HG02588 (cell line): ENCODE measurements around the gene RBL1.
"Not testable (repeated sequence)": the region's sequence is repeated elsewhere in the genome, so short reads cannot be mapped to it uniquely, and the experiment has no call there.

ENCODE experiments used
- ATAC-seq: cut with Tn5 transposase; IDR thresholded peaks from one replicate; pipeline ENCODE4 v1.9.1; 2021; ENCODE audit warnings: mild to moderate bottlenecking, moderate library complexity; ENCODE audit not compliant: unreplicated experiment

Gene RBL1

DNA sequence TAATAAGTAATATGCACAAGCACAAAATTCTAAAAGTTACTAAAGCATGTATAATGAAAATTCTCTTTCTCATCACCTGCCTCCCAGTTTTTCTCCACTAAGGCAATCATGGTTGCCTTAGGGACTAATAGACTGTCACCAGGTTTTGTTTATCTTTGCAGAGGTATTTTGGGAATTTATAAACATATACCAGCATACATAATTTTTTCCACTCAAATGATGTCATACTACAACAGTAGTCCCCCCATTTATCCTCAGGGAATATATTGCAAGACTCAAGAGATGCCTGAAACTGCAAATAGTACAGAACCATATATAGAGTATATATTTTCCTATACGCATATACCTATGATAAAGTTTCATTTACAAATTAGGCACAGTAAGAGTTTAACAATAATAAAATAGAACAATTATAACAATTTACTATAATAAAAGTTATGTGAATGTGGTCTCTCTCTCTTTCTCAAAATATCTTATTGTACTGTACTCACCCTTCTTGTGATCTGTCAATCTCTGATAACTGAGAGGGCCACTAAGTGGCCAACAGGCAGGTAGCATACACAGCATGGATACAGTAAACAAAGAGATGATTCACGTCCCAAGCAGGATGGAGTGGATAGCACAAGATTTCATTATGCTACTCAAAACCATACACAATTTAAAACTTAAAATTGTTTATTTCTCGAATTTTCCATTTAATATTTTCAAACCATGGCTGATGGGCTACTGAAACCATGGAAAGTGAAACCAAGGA, 19.7 kb downstream of the RBL1 start:
- no peak for ATAC-seq

DNA sequence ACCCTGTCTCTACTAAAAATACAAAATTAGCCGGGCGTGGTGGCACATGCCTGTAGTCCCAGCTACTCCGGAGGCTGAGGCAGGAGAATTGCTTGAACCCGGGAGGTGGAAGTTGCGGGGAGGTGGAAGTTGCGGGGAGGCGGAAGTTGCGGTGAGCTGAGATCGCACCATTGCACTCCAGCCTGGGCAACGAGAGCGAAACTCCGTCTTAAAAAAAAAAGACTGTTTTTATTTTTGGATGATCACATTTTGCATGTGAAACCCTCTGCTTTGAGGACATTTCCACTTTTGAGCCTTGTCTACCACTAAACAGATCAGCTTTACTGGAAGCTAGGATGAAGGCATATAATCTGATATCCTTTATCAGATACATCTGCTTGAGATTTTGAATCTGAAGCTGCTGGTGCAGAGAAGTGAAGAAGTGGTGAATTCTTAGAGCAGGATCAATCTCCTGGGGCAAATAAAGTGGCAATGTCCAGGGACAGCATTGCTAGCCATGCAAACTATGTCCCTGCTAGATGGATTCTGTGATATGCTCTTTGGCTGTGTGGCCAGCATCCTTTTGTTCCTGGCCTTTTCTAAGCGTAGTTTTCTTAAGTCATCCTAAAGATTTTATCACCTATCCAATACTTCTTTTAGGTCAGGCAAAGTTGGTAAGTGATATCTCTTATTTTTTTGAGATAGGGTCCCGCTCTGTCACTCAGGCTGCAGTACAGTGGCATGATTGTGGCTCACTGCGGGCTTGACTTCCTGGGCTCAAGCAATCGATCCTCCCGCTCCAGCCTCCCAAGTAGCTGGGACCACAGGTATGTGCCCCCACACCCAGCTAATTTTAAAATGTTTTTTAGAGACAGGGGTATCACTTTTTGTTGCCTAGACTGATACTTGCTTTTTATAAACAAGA, 23.3 kb downstream of the RBL1 start:
- ATAC-seq: no peak

DNA sequence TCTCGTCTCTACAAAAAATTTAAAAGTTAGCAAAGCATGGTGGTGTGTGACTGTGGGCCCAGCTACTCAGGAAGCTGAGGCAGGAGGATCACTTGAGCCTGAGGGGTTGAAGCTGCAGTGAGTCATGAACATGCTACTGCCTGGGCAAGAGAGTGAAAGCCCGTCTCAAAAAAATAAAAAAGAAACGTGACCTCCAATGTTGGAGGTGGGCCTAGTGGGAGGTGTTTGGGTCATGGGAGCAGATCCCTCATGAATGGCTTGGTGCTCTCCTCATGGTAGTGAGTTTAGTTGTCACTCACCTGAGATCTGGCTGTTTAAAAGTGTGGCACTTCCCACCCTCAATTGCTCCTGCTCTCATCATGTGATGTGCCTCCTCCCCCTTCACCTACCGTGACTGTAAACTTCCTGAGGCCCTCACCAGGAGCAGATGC, 24.3 kb downstream of the RBL1 start:
- ATAC-seq: no peak

DNA sequence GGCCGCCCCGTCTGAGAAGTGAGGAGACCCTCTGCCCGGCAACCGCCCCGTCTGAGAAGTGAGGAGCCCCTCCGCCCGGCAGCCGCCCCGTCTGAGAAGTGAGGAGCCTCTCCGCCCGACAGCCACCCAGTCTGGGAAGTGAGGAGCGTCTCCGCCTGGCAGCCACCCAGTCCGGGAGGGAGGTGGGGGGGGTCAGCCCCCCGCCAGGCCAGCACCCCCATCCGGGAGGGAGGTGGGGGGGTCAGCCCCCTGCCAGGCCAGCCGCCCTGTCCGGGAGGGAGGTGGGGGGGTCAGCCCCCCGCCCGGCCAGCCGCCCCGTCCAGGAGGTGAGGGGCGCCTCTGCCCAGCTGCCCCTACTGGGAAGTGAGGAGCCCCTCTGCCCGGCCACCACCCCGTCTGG, 26.2 kb downstream of the RBL1 start:
- ATAC-seq: not testable (repeated sequence)

DNA sequence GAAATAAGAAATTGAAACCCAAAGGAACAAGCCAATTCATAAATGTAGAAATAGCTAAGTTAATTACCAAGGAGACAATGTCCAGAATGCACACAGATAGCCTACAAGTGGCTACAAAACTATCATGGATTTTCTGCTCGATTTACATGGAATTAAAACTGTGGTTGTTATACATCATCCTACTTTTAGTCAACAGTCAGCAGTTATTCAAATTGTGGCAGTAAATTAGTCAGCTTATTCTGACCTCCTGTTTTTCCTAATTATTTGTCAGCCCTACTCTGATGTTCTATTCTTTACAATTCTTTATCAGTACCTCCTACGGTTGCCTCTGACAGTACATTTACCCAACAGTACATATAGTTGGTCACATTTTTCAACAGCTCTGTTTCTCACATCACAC, 29.6 kb downstream of the RBL1 start:
- no peak for ATAC-seq

DNA sequence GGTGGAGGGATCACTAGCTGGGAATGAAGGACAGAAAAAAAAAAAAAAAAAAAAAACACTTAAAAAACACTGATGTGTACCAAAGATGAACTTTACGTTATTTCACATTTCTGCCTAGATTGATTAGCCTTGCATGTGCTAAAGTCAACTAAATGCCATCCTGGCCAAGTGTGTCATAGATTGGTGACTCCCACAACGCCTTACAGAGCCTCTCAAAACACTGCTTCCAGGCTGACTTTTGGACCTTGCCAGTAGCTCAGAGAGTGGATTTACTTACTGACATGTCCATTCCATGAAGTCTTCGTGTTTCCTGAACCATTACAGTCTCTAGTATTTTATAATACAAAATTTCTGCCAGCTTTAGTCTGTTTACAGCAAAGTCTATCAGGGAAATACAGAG, 40.5 kb downstream of the RBL1 start:
- no peak for ATAC-seq

DNA sequence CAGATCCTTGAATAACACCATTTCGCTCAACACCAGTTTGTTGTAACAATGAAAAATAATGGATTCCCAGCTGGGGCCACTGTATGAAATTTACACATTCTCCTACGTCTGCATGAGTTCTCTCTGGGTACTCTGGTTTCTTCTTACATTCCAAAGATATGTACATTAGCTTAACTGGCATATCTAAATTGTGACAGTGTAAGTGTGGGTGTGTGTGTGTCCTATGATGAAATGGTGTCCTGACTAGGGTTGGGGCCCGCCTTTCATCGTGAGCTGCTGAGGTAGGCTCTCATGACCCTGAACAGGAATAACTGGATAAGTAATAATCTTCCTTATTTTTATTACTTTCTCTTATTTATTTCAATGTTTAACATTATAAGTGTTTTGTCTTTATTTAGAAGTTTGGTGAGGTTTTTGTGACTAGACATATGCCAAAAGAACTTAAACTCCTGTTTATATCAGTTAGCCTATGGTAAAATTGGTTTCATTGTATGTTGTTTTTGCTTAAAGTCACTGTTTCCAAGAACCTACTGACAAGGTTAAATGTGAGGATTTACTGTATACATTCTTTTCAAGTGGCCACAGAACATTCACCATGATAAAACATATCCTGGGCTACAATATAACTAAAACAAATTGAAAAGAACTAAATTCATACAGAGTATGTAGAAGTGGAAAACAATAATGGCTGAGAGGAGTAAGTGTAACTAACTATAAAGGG, 42.4 kb downstream of the RBL1 start:
- ATAC-seq: no peak

DNA sequence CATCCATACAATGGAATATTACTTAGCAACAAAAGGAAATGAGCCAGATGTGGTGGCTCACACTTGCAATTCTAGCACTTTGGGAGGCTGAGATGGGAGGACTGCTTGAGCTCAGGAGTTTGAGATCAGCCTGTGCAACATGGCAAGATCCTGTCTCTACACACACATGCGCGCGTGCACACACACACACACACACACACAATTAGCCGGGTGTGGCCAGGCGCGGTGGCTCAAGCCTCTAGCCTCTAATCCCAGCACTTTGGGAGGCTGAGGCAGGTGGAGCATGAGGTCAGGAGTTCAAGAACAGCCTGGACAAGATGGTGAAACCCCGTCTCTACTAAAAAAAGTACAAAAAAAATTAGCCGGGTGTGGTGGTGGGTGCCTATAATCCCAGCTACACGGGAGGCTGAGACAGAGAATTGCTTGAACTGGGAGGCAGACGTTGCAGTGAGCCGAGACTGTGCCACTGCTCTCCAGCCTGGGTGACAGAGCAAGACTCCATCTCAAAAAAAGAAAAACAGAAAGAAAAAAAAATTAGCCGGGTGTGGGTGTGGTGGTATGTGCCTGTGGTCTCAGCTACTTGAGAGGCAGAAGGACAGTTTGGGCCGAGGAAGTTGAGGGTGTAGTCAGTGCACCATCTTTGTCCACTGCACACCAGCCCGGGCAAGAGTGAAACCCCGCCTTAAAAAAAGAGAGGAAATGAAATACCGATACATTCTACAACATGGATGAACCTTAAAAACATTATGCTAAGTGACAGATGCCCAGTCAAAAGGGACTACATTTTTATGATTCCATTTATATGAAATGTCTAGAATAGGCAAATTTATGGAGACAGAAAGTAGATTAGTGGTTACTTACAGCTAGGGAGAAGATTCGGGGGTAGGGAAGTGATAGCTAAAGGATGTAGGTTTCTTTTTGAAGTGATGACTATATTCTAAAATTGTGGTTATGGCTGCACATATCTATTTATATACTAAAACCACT, 52.5 kb downstream of the RBL1 start:
- peak; percentile 49 for ATAC-seq

DNA sequence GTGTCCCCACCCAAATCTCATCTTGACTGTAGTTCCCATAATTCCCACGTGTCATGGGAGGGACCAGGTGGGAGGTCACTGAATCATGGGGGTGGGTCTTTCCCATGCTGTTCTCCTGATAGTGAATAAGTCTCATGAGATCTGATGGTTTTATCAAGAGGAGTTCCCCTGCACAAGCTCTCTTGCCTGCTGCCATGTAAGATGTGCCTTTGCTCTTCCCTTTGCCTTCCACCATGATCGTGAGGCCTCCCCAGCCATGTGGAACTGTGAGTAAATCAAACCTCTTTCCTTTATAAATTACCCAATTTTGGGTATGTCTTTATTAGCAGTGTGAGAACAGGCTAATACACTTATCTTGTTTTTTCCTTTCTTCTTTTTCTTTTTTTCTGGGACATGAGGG, 56.4 kb downstream of the RBL1 start:
- not testable (repeated sequence) for ATAC-seq

DNA sequence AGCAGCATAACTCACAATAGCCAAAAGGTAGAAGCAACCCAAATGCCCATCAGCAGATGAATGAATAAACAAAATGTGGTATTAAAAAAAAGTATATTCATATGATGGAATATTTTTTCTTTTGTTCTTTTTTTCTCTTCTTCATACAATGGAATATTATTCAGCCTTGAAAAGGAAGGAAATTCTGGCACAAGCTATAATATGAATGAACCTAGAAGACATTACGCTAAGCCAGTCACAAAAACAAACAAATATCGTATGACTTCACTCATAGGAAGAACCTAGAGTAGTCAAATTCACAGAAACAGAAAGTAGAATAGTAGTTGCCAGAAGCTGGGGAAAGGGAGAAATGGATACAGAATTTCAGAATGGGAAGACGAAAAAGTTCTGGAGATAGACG, 63.7 kb downstream of the RBL1 start:
- no peak for ATAC-seq

DNA sequence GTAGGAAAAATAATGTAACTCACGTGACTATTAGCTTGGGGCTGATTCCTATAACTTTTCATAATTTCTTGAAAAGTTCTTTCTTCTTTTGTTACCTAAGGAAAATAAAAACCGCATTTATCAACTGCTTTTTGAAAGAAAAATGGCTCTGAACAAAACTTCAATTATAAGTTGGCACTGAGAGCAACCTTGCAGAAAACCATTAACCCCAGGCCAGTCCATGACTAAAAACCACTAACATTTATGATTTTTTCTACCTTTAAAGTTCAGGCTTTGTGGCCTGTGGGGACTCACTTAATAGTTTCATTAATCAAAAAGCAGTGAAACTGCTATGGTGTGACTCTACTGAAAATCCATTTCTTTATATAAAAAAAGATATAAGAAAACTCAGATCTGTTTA, 75.2 kb downstream of the RBL1 start:
- no peak for ATAC-seq

DNA sequence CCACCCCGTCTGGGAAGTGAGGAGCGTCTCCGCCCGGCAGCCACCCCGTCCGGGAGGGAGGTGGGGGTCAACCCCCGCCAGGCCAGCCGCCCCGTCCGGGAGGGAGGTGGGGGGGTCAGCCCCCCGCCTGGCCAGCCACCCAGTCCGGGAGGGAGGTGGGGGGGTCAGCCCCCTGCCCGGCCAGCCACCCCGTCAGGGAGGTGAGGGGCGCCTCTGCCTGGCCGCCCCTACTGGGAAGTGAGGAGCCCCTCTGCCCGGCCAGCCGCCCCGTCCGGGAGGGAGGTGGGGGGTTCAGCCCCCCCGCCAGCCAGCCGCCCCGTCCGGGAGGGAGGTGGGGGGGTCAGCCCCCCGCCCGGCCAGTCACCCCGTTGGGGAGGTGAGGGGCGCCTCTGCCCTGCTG, 83.2 kb downstream of the RBL1 start:
- ATAC-seq: not testable (repeated sequence)

DNA sequence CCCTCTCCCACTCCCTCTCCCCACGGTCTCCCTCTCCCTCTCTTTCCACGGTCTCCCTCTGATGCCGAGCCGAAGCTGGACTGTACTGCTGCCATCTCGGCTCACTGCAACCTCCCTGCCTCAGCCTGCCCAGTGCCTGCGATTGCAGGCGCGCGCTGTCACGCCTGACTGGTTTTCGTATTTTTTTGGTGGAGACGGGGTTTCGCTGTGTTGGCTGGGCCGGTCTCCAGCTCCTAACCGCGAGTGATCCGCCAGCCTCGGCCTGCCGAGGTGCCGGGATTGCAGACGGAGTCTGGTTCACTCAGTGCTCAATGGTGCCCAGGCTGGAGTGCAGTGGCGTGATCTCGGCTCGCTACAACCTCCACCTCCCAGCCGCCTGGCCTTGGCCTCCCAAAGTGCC, 83.9 kb downstream of the RBL1 start:
- ATAC-seq: not testable (repeated sequence)

DNA sequence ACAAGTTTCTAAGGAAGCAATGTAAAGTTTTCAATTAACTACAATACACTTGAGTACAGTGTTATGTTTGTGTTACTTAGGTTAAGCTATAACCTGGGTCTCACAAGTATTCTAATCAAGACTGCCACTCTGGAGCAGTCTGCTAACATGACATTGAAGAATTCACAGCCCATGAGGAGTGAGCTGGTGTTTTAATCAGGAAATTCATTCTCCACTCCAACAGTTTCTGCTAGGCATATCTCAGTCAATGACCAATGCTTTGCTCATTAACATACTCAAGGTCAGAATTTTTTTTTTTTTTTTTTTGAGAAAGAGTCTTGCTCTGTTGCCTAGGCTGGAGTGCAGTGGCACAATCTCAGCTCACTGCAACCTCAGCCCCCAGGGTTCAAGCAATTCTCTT, 84.7 kb downstream of the RBL1 start:
- no peak for ATAC-seq

DNA sequence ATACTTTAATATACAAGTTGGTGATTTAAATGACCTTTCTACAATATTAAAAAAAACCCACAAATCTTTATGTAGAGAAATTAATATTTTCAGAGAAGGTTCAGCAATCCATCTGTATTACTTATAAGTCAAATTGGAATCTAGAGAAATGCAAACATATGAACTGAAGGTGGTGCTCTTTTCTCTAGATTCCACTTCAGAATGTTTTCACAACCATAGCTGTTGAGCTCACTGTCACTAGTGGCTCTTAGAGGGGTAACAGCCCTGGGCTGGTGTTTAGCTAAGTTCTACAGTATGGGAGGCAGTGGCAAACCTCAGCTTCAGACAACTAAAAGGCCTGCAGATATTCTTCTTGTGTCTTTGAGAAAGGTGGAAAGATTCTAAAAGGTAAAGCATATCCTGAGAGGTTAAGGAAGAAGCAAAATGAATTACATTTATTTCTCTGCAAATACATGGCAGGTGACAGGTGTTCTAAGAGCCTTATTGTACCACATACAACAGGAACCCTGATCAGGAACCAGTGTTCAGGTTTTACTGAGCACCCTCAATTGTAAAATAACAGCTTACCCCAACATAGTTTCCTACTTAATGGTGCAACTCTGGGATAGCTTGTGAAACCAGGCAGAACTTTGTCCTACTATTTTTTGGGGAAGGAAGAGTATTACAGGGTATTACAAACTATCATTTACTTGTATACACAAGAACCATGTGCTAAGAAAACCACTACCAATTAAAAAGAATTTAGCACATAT, 87.7 kb downstream of the RBL1 start:
- ATAC-seq: no peak

DNA sequence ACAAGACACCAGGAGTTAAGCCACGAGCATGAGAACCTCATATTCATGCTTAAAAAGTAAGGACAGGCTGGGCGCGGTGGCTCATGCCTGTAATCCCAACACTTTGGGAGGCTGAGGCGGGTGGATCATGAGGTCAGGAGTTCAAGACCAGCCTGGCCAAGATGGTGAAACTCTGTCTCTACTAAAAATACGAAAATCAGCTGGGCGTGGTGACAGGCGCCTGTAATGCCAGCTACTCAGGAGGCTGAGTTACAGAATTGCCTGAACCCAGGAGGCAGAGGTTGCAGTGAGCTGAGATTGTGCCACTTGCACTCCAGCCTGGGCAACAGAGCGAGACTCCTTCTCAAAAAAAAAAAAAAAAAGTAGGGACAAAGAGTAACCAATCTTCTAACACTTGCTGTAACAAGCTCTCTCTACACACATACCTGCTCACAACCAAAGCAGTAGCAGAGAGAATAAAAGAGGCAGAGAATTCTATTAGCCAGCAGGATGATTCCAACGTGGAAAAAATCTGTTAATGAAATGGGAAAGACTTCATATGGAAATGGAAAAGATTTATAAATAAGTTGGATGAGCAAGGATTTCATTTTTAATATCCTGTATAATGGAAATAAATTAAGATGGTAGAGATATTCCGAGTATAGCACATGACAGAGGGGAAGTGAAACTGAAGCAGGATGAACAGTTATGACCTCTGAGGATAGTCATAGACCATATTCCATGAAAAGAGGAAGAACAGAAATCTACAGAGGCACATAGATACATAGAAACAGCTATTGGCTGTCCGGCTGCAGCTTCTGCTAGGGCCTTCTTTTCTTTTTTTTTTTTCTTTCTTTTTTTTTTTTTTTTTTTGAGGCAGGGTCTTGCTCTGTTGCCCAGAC, 90.5 kb downstream of the RBL1 start:
- ATAC-seq: not testable (repeated sequence)

DNA sequence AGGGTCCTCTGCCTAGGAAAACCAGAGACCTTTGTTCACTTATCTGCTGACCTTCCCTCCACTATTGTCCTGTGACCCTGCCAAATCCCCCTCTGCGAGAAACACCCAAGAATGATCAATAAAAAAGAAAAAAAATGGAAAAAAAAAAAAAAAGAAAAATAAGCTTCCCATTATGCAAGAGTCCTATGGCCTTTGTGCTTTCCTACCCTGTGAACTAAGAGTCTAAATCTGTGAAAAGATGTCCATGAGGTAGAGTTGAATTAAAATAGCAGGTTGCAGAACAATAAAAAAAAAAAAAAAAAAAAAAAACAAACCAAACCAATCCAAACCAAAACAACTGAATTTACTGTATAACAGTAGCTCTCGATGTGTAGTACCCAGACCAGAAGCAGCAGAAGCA, 94.2 kb downstream of the RBL1 start:
- ATAC-seq: not testable (repeated sequence)

DNA sequence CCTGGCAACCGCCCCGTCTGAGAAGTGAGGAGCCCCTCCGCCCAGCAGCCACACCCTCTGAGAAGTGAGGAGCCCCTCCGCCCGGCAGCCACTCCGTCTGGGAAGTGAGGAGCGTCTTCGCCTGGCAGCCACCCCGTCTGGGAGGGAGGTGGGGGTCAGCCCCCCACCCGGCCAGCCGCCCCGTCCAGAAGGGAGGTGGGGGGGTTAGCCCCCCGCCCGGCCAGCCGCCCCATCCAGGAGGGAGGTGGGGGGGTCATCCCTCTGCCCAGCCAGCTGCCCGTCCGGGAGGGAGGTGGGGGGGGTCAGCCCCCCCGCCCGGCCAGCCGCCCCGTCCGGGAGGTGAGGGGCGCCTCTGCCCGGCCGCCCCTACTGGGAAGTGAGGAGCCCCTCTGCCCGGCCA, 95.6 kb downstream of the RBL1 start:
- not testable (repeated sequence) for ATAC-seq

DNA sequence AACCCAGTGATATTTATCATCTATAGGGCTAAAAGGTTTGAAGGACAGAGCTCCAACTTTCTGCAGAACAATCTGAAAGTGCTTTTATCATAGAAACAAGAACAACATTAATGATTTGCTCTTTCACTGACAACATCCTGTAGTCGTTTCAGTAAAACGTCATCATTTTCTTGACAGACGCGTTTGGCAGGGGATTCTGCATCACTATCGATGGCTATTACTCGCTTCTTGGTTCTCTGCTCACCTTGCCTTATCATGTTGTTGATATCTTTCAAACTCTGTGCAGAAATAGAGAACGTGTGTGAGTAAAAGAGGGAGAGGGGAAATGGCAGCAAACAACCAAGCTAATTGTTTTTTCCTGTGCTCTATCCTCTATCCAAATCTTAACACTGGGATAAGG, 97.1 kb downstream of the RBL1 start:
- ATAC-seq: no peak
